ENCODE data around the gene ALDH16A1. TPM values are rescaled to one million over a fixed set of nuclear protein-coding genes. Genes with fewer than 3 reads are reported as not detected.
"Not testable (repeated sequence)": the region's sequence is repeated elsewhere in the genome, so short reads cannot be mapped to it uniquely, and the experiment has no call there.

ALDH16A1 gene
- total RNA-seq, 1 experiment from 2014 or later: 51.7 TPM

- TF ChIP-seq, protein P1, sequence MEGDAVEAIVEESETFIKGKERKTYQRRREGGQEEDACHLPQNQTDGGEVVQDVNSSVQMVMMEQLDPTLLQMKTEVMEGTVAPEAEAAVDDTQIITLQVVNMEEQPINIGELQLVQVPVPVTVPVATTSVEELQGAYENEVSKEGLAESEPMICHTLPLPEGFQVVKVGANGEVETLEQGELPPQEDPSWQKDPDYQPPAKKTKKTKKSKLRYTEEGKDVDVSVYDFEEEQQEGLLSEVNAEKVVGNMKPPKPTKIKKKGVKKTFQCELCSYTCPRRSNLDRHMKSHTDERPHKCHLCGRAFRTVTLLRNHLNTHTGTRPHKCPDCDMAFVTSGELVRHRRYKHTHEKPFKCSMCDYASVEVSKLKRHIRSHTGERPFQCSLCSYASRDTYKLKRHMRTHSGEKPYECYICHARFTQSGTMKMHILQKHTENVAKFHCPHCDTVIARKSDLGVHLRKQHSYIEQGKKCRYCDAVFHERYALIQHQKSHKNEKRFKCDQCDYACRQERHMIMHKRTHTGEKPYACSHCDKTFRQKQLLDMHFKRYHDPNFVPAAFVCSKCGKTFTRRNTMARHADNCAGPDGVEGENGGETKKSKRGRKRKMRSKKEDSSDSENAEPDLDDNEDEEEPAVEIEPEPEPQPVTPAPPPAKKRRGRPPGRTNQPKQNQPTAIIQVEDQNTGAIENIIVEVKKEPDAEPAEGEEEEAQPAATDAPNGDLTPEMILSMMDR (conservative IDR thresholded peaks at IDR 0.05): peak; percentile 90
- no peak overlapping the region for H4K5ac ChIP-seq (ENCODE audit: insufficient read length, low read depth, low read length)
- H2AFZ ChIP-seq (ENCODE audit: low read length): no peak overlapping the region
- no peak overlapping the region for H2BK15ac ChIP-seq (ENCODE audit: low read depth, low read length)
- Mint-ChIP-seq H3K9me3 (no peaks in the 10 kb centered on the region; a peak in 1 of 5 replicates), H3K36me3 (ENCODE audit: insufficient read depth in 1 of 3, low read depth in 3 of 3) (peaks cover 15 to 27% (median 26%) of the 10 kb centered on the region in 3 experiments), H3K27ac (peak overlapping the region; percentile 19 to 90 (median 88); a peak in 5 of 7 replicates), H3K4me1 (peaks cover 27 to 40% of the 10 kb centered on the region in 2 experiments), H3K4me3 (peak overlapping the region; percentile 74 to 82), H3K27me3 (ENCODE audit: low read depth) (peaks cover 37% of the 10 kb centered on the region)
- no peak overlapping the region for H2BK120ac ChIP-seq (ENCODE audit: low read depth, low read length, poor library complexity, severe bottlenecking)
- no peak overlapping the region for H4K91ac ChIP-seq (ENCODE audit: insufficient read length, low read depth, low read length)
- no peak overlapping the region for H2BK12ac ChIP-seq (ENCODE audit: insufficient read length, low read depth, low read length)
- no peaks in the 10 kb centered on the region for H3K9me3 ChIP-seq (ENCODE audit: control insufficient read depth, low read depth, low read length)
- no peak overlapping the region for H3K23ac ChIP-seq (ENCODE audit: insufficient read length, low read depth, low read length)
- H3K18ac ChIP-seq (ENCODE audit: insufficient read length, low read depth, low read length): peak overlapping the region; percentile 44
- no peaks in the 10 kb centered on the region for H3K79me2 ChIP-seq (ENCODE audit: insufficient read depth, low read length)
- H4K20me1 ChIP-seq (ENCODE audit: control insufficient read depth, insufficient read depth, insufficient read length): no peaks in the 10 kb centered on the region
- DNase-seq: peak; percentile 97
- H3K56ac ChIP-seq (ENCODE audit: insufficient read length, low read depth, low read length): no peak overlapping the region
- H3K4ac ChIP-seq (ENCODE audit: low read depth, low read length): no peak overlapping the region
- H3K4me1 ChIP-seq (ENCODE audit: insufficient read depth, low read length): no peaks in the 10 kb centered on the region
- peak overlapping the region; percentile 44 for H3K4me2 ChIP-seq (ENCODE audit: insufficient read depth, insufficient read length, low read length)
- H3K14ac ChIP-seq (ENCODE audit: insufficient read depth, low read length): 0 out of 2 replicates have a peak overlapping the region, but pooled peaks have one; percentile 4
- peaks cover 20% of the 10 kb centered on the region; the same call in 1 of the 2 replicates for H3K27me3 ChIP-seq (ENCODE audit: insufficient read depth, low read length)
- no peak overlapping the region for H2BK5ac ChIP-seq (ENCODE audit: insufficient read length, low read length)
- no peak overlapping the region for H3K27ac ChIP-seq (ENCODE audit: insufficient read length, low read depth, low read length)
- no peak overlapping the region for H2AK5ac ChIP-seq (ENCODE audit: insufficient read length, low read length)
- peaks cover 21% of the 10 kb centered on the region for H3K23me2 ChIP-seq (ENCODE audit: insufficient read length, low read depth, low read length, poor library complexity, severe bottlenecking)
- no peak overlapping the region for H3T11ph ChIP-seq (ENCODE audit: low read length)
- H4K8ac ChIP-seq (replicated peaks; ENCODE audit: insufficient read length, low read depth, low read length): no peak overlapping the region
- WGBS (ENCODE audit: extremely low coverage, insufficient read length, low lambda C conversion rate): no CpG with 5 or more reads among the region's 47 CpGs
- H3K79me1 ChIP-seq (ENCODE audit: insufficient read depth, low read depth, low read length, poor library complexity, severe bottlenecking): no peaks in the 10 kb centered on the region
- H2BK20ac ChIP-seq (ENCODE audit: low read depth, low read length, poor library complexity, severe bottlenecking): no peak overlapping the region
- no peak overlapping the region for H3K9ac ChIP-seq (ENCODE audit: extremely low read depth, insufficient read length, low read length)
These were observed 9.5 kb upstream of the ALDH16A1 start for GRCh38 chr19:49443366-49444099.

GRCh38 chr19:49444100-49444700, 8.8 kb upstream of the ALDH16A1 start:
- not testable (repeated sequence) for H2BK120ac ChIP-seq (ENCODE audit: low read depth, low read length, poor library complexity, severe bottlenecking); H3K79me1 ChIP-seq (ENCODE audit: insufficient read depth, low read depth, low read length, poor library complexity, severe bottlenecking); H2BK15ac ChIP-seq (ENCODE audit: low read depth, low read length); H4K20me1 ChIP-seq (ENCODE audit: control insufficient read depth, insufficient read depth, insufficient read length); H3K14ac ChIP-seq (ENCODE audit: insufficient read depth, low read length); H3K4me2 ChIP-seq (ENCODE audit: insufficient read depth, insufficient read length, low read length); DNase-seq; H3K27ac ChIP-seq (ENCODE audit: insufficient read length, low read depth, low read length); H3K18ac ChIP-seq (ENCODE audit: insufficient read length, low read depth, low read length); H3K4me1 ChIP-seq (ENCODE audit: insufficient read depth, low read length); H3K4ac ChIP-seq (ENCODE audit: low read depth, low read length); H3K9ac ChIP-seq (ENCODE audit: extremely low read depth, insufficient read length, low read length); H4K5ac ChIP-seq (ENCODE audit: insufficient read length, low read depth, low read length); H3K79me2 ChIP-seq (ENCODE audit: insufficient read depth, low read length); H3K23ac ChIP-seq (ENCODE audit: insufficient read length, low read depth, low read length); H4K91ac ChIP-seq (ENCODE audit: insufficient read length, low read depth, low read length); H2BK12ac ChIP-seq (ENCODE audit: insufficient read length, low read depth, low read length); H4K8ac ChIP-seq (replicated peaks; ENCODE audit: insufficient read length, low read depth, low read length); H2AFZ ChIP-seq (ENCODE audit: low read length); H3K9me3 Mint-ChIP-seq; H3T11ph ChIP-seq (ENCODE audit: low read length); H2BK20ac ChIP-seq (ENCODE audit: low read depth, low read length, poor library complexity, severe bottlenecking); H2BK5ac ChIP-seq (ENCODE audit: insufficient read length, low read length); H3K9me3 ChIP-seq (ENCODE audit: control insufficient read depth, low read depth, low read length); H2AK5ac ChIP-seq (ENCODE audit: insufficient read length, low read length); H3K56ac ChIP-seq (ENCODE audit: insufficient read length, low read depth, low read length)
- peaks cover 30% of the 10 kb centered on the region for H3K27me3 Mint-ChIP-seq (ENCODE audit: low read depth)
- H3K27ac Mint-ChIP-seq: peak overlapping the region in 2 of 3 experiments; percentile 62 to 73; a peak in 3 of 7 replicates
- peak overlapping the region; percentile 74 to 82; a peak in 4 of 5 replicates for H3K4me3 Mint-ChIP-seq
- WGBS (ENCODE audit: extremely low coverage, insufficient read length, low lambda C conversion rate): no CpG with 5 or more reads among the region's 5 CpGs
- Histone ChIP-seq H3K27me3 (ENCODE audit: insufficient read depth, low read length) (peaks cover 14% of the 10 kb centered on the region; the same call in 1 of the 2 replicates), H3K23me2 (ENCODE audit: insufficient read length, low read depth, low read length, poor library complexity, severe bottlenecking) (peaks cover 21% of the 10 kb centered on the region)
- H3K4me1 Mint-ChIP-seq: peaks cover 28 to 43% of the 10 kb centered on the region in 2 experiments
- H3K36me3 Mint-ChIP-seq (ENCODE audit: insufficient read depth in 1 of 3, low read depth in 3 of 3): peaks cover 20 to 33% (median 32%) of the 10 kb centered on the region in 3 experiments

Measured in H9 (cell line).